H1 (cell line): ENCODE measurements around the gene CUL9. TPM values are rescaled to one million over a fixed set of nuclear protein-coding genes. Genes with fewer than 3 reads are reported as not detected.

ENCODE experiments used
- CTCF ChIA-PET: fragments of 300-600 bp; sonication (Branson Sonifier 250); formaldehyde crosslinking; loops from one replicate; lab custom pipeline; 2021; ENCODE audit not compliant: partially characterized antibody; lab: Charles Lee
- POLR2A ChIA-PET: fragments of 300-600 bp; sonication (Branson Sonifier 250); formaldehyde crosslinking; loops from one replicate; lab custom pipeline; 2021; ENCODE audit warnings: inconsistent platforms; ENCODE audit not compliant: partially characterized antibody; lab: Charles Lee
- DNase-seq, 2 experiments: peaks; one replicate each; pipeline versions ENCODE4 v3.0.0 to v3.0.0-alpha.2; 2010 to 2022; ENCODE audit warnings: low spot score in 2 of 2, low read depth in 1 of 2, mixed read lengths in 1 of 2
- FAIRE-seq: peaks from 2 replicates; lab custom pipeline; 2011; peaks lifted over from hg19 to GRCh38; lab: Jason Lieb, UNC
- H2AFZ ChIP-seq: 2 replicates; pipeline ENCODE4 v1.8.1; 2012; ENCODE audit warnings: low read length, inconsistent platforms
- H2AK5ac ChIP-seq: 2 replicates; pipeline ENCODE4 v1.6.1; 2013; ENCODE audit warnings: low read depth, low read length
- H2BK120ac ChIP-seq: replicated peaks from 2 replicates; pipeline ENCODE3; 2013; ENCODE audit warnings: low read depth, low read length, inconsistent platforms
- H2BK12ac ChIP-seq: 2 replicates; pipeline ENCODE4 v1.6.1; 2013; ENCODE audit warnings: low read depth, low read length
- H2BK15ac ChIP-seq: 2 replicates; pipeline ENCODE4 v1.6.1; 2013; ENCODE audit warnings: low read length
- H2BK20ac ChIP-seq: 2 replicates; pipeline ENCODE4 v1.6.1; 2013; ENCODE audit warnings: low read length
- H2BK5ac ChIP-seq: 2 replicates; pipeline ENCODE4 v1.6.1; 2013; ENCODE audit warnings: low read depth, low read length
- H3K14ac ChIP-seq: 2 replicates; pipeline ENCODE4 v1.6.1; 2013; ENCODE audit warnings: inconsistent platforms; ENCODE audit not compliant: insufficient read length
- H3K18ac ChIP-seq: 2 replicates; pipeline ENCODE4 v1.6.1; 2013; ENCODE audit warnings: low read length; ENCODE audit errors: extremely low read depth
- H3K23ac ChIP-seq: 2 replicates; pipeline ENCODE4 v1.6.1; 2013; ENCODE audit warnings: inconsistent platforms; ENCODE audit not compliant: insufficient read length
- H3K23me2 ChIP-seq: 2 replicates; pipeline ENCODE4 v1.6.1; 2013; ENCODE audit warnings: low read depth, low read length
- H3K27ac ChIP-seq: 2 replicates; pipeline ENCODE4 v1.6.1; 2011; ENCODE audit warnings: low read depth, low read length, inconsistent platforms
- H3K27me3 ChIP-seq, 4 experiments: replicated peaks in 1 of 4; 1 replicate in 1 of 4; 2 replicates in 3 of 4; pipeline versions ENCODE4 v1.6.1 to v1.8.1; 2011 to 2013; ENCODE audit warnings: low read length in 3 of 4, mild to moderate bottlenecking in 3 of 4, inconsistent platforms in 2 of 4, mixed read lengths in 2 of 4, moderate library complexity in 1 of 4; ENCODE audit not compliant: control insufficient read depth in 3 of 4, insufficient read depth in 3 of 4; ENCODE audit errors: extremely low read depth in 1 of 4
- H3K36me3 ChIP-seq, 4 experiments: 2 replicates each; pipeline versions ENCODE4 v1.6.1 to v1.8.1; 2011 to 2013; ENCODE audit warnings: mild to moderate bottlenecking in 4 of 4, low read length in 3 of 4, moderate library complexity in 2 of 4, control low read depth in 1 of 4, inconsistent platforms in 1 of 4; ENCODE audit not compliant: insufficient read depth in 4 of 4, control insufficient read depth in 2 of 4
- H3K4ac ChIP-seq: replicated peaks from 2 replicates; pipeline ENCODE3; 2013; ENCODE audit warnings: low read length, low read depth, mixed read lengths, inconsistent platforms; ENCODE audit not compliant: insufficient read length
- H3K4me1 ChIP-seq, 4 experiments: replicated peaks in 1 of 4; 1 replicate in 1 of 4; 2 replicates in 3 of 4; pipeline versions ENCODE4 v1.6.1 to v1.8.1; 2011 to 2013; ENCODE audit warnings: low read length in 3 of 4, inconsistent platforms in 2 of 4, mixed read lengths in 1 of 4; ENCODE audit not compliant: insufficient read depth in 4 of 4, control insufficient read depth in 3 of 4
- H3K4me2 ChIP-seq, 2 experiments: 2 replicates each; pipeline versions ENCODE4 v1.6.1 to v1.8.1; 2011 to 2013; ENCODE audit warnings: low read depth in 2 of 2, low read length in 2 of 2, control low read depth in 1 of 2, inconsistent platforms in 1 of 2, mild to moderate bottlenecking in 1 of 2; ENCODE audit not compliant: insufficient read depth in 1 of 2
- H3K4me3 ChIP-seq, 4 experiments: fragments of 200-600, 300-600 bp in 1 of 4; sonication (generic), shearing (Covaris generic), sonication (Bioruptor Twin) in 1 of 4; 2 replicates each; pipeline versions ENCODE4 v1.5.1 to v1.8.1; 2011 to 2016; ENCODE audit warnings: low read length in 4 of 4, low read depth in 3 of 4, control low read depth in 2 of 4, inconsistent platforms in 2 of 4, mild to moderate bottlenecking in 2 of 4, mixed read lengths in 1 of 4, moderate library complexity in 1 of 4; ENCODE audit not compliant: insufficient read depth in 2 of 4; ENCODE audit errors: extremely low read depth in 1 of 4
- H3K56ac ChIP-seq: replicated peaks from 2 replicates; pipeline ENCODE3; 2013; ENCODE audit warnings: low read depth, mild to moderate bottlenecking, mixed read lengths, low read length, inconsistent platforms; ENCODE audit not compliant: insufficient read length
- H3K79me1 ChIP-seq: 2 replicates; pipeline ENCODE4 v1.6.1; 2013; ENCODE audit warnings: low read depth, low read length, control low read depth
- H3K79me2 ChIP-seq, 2 experiments: 2 replicates each; pipeline versions ENCODE4 v1.6.1 to v1.8.1; 2012 to 2013; ENCODE audit warnings: low read length in 2 of 2, mild to moderate bottlenecking in 2 of 2, inconsistent platforms in 1 of 2; ENCODE audit not compliant: insufficient read depth in 2 of 2, control insufficient read depth in 1 of 2
- H3K9ac ChIP-seq, 4 experiments: replicated peaks in 1 of 4; 1 replicate in 1 of 4; 2 replicates in 3 of 4; pipeline versions ENCODE4 v1.6.1 to v1.8.1; 2011 to 2013; ENCODE audit warnings: low read depth in 3 of 4, low read length in 3 of 4, control low read depth in 2 of 4, mild to moderate bottlenecking in 2 of 4, moderate library complexity in 2 of 4, inconsistent platforms in 1 of 4; ENCODE audit errors: extremely low read depth in 1 of 4
- H3K9me3 ChIP-seq, 2 experiments: 2 replicates each; pipeline versions ENCODE4 v1.6.1 to v1.8.1; 2012 to 2013; ENCODE audit warnings: mild to moderate bottlenecking in 2 of 2, moderate library complexity in 2 of 2, control low read depth in 1 of 2, inconsistent platforms in 1 of 2, low read depth in 1 of 2, low read length in 1 of 2, mixed read lengths in 1 of 2; ENCODE audit not compliant: insufficient read depth in 2 of 2
- H4K20me1 ChIP-seq, 2 experiments: replicated peaks in 1 of 2; 2 replicates each; pipeline versions ENCODE3 to v1.8.1; 2011 to 2013; ENCODE audit warnings: inconsistent platforms in 2 of 2, low read length in 2 of 2, mild to moderate bottlenecking in 1 of 2; ENCODE audit not compliant: insufficient read depth in 2 of 2, control insufficient read depth in 1 of 2
- H4K5ac ChIP-seq: 2 replicates; pipeline ENCODE4 v1.6.1; 2013; ENCODE audit warnings: low read length, low read depth, mixed read lengths, inconsistent platforms; ENCODE audit not compliant: insufficient read length
- H4K8ac ChIP-seq: 2 replicates; pipeline ENCODE4 v1.8.0; 2013; ENCODE audit warnings: mild to moderate bottlenecking, moderate library complexity, low read length, inconsistent platforms; ENCODE audit not compliant: insufficient read depth; ENCODE audit errors: extremely low read depth
- H4K91ac ChIP-seq: replicated peaks from 2 replicates; pipeline ENCODE3; 2013; ENCODE audit warnings: low read length, mixed read lengths, inconsistent platforms; ENCODE audit not compliant: insufficient read length
- ASH2L ChIP-seq: fragments of 200-600, 300-600 bp; sonication (generic); IDR thresholded peaks from one replicate; pipeline ENCODE4 v1.7.1; 2017; ENCODE audit warnings: low read length
- POLR2AphosphoS5 ChIP-seq: IDR thresholded peaks from 2 replicates; pipeline ENCODE4 v1.6.1; 2011; ENCODE audit warnings: low read depth, low read length
- WGBS, 2 experiments: shearing (Covaris generic) in 1 of 2; methylation state at CpG; one replicate each; pipeline versions ENCODE4 v1.1.6 to v1.1.7; 2013 to 2015; ENCODE audit warnings: low lambda C conversion rate in 2 of 2, mixed read lengths in 2 of 2, inconsistent platforms in 1 of 2, low coverage in 1 of 2, missing lambda C conversion rate in 1 of 2; ENCODE audit not compliant: insufficient replicate concordance in 2 of 2, insufficient coverage in 1 of 2, insufficient read length in 1 of 2; ENCODE audit errors: extremely low coverage in 1 of 2, missing lambda C conversion rate in 1 of 2; 5-methylcytosine and 5-hydroxymethylcytosine counted together
- polyA plus RNA-seq, 7 experiments: library from polyadenylated mRNA; depleted of rRNA in 3 of 7; stranded (reverse) in 5 of 7; unstranded in 2 of 7; fragments of >200 nt in 5 of 7; fragments of 200-250 nt in 2 of 7; gene quantifications; 1 replicate in 5 of 7; 2 replicates in 1 of 7; 4 replicates in 1 of 7; pipeline versions ENCODE4 v1.2.1 to v1.2.3, GENCODE V29; 2011 to 2013; ENCODE audit warnings: missing spikeins in 2 of 7, mixed read lengths in 2 of 7
- total RNA-seq: library from RNA; stranded (reverse); fragmentation: NEBNext Ultra II Directional; extraction: Animal tissue kit (Norgen Biotek cat#: 25700); gene quantifications from 2 replicates; pipeline ENCODE4 v1.2.1, GENCODE V29; 2021

The CUL9 gene
- total and polyA plus RNA-seq, 2 of the 8 experiments (the other 6 are each of a cell fraction or from before 2014, with no cell fraction given) = 7.7 to 9.8 TPM

DNA sequence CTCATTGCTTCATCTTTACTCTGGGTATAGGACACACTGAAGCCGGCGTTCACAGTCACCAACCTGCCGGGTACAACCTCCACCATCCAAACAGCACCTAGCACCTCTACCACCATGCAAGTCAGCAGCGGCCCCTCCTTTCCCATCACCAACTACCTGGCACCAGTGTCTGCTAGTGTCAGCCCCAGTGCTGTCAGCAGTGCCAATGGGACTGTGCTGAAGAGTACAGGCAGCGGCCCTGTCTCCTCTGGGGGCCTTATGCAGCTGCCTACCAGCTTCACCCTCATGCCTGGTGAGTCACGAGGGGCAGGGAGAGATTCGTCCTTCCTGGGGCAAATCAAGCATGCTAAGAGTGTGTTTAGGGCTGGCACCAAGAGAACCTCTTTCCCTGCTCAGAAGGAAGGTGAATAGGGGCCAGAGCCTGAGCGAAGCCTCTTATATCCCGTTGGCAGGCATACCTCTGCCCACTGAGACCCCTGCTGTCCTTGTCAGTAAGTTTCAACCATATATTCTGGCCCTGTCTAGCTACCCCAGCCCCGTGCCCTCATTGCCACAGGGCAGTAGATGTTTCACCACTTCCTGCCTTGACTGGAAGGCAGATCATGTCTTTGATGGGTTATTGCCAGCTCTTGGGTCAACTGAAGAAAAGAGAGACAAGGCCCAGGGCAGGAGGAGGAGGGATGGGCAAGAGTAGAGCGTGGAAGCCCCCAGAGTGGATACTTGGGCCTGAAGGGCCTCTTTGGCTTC is 6.1 kb upstream of the CUL9 start:
- whole genome bisulfite sequencing, 2 experiments = 93% methylated on average over 11 of the region's 11 CpGs; no CpG with 5 or more reads in 1 of the 2 experiments

More for the DNA sequence above, 6.1 kb upstream of the CUL9 start:
- no peak overlapping the region for H2BK20ac ChIP-seq
- H3K4ac ChIP-seq = no peak overlapping the region
- H3K36me3 ChIP-seq = peaks cover 20 to 36% (median 34%) of the 10 kb centered on the region in 4 experiments
- no peak overlapping the region for H2AK5ac ChIP-seq
- peaks cover 0 to 6% (median 2%) of the 10 kb centered on the region in 4 experiments; a peak in 3 of 7 replicates for H3K27me3 ChIP-seq
- H4K5ac ChIP-seq = no peak overlapping the region
- H3K27ac ChIP-seq = no peak overlapping the region
- peaks cover 9% of the 10 kb centered on the region for H3K23me2 ChIP-seq
- no peak overlapping the region for H2BK12ac ChIP-seq
- ChIA-PET CTCF (interaction anchor here (0.9 kb wide), 1 partner anchor 53 kb away, joined by 3 read pairs; the partner anchor contains the start of gene DNPH1), POLR2A (interaction anchor here (0.6 to 2.3 kb wide), 10 partner anchors 18 to 1205 kb away, joined by 3 to 13 read pairs (median 6); partner anchors contain the start of genes DNPH1, KLHDC3, MEA1 and RRP36)
- no peak overlapping the region; the same call in 1 of the 2 replicates for H4K8ac ChIP-seq
- no peak overlapping the region for H2BK15ac ChIP-seq
- H4K91ac ChIP-seq = no peak overlapping the region
- DNase-seq = no peak
- peaks cover 13 to 33% of the 10 kb centered on the region in 2 experiments for H4K20me1 ChIP-seq
- no peak for TF ChIP-seq ASH2L
- peak; percentile 12; the same call in 1 of the 2 replicates for TF ChIP-seq POLR2AphosphoS5
- TF ChIP-seq, all 59 proteins: peak for 1
- Histone ChIP-seq H3K4me2 (no peak overlapping the region), H2BK120ac (no peak overlapping the region), H3K4me1 (peaks cover 9 to 17% (median 10%) of the 10 kb centered on the region in 4 experiments), H3K79me2 (peaks cover 0 to 28% of the 10 kb centered on the region in 2 experiments; a peak in 2 of 4 replicates), H2BK5ac (no peak overlapping the region; the same call in 1 of the 2 replicates), H3K56ac (no peak overlapping the region), H3K79me1 (peaks cover 3% of the 10 kb centered on the region; the same call in 1 of the 2 replicates), H2AFZ (no peak overlapping the region), H3K23ac (no peak overlapping the region), H3K18ac (no peak overlapping the region), H3K4me3 (no peak overlapping the region), H3K14ac (no peak overlapping the region), H3K9me3 (no peaks in the 10 kb centered on the region), H3K9ac (no peak overlapping the region)
- FAIRE-seq = no peak
